HepG2 (cell line): ENCODE measurements around the gene ZNF385B. TPM values are rescaled to one million over a fixed set of nuclear protein-coding genes. Genes with fewer than 3 reads are reported as not detected.

Experiments
- ATAC-seq: fragments of 200-7000 bp; cut with Tn5 transposase; 3 replicates; pipeline ENCODE4 v1.9.1; 2020; ENCODE audit warnings: mild to moderate bottlenecking, moderate library complexity
- BruUV-seq: library from RNA; stranded (reverse); fragments of 400-500 nt; replicated peaks from 2 replicates; lab custom pipeline; 2021; lab: Mats Ljungman, UMichigan
- CTCF ChIA-PET: fragments of 300-600 bp; formaldehyde crosslinking; extraction: SDS; loops from one replicate; lab custom pipeline; 2021; ENCODE audit warnings: low total read pairs, inconsistent platforms, low intra/inter-chr PET ratio; lab: Yijun Ruan, JAX
- POLR2A ChIA-PET: fragments of 350-600 bp; sonication (Branson Sonifier 250); formaldehyde crosslinking; loops from one replicate; lab custom pipeline; 2020; ENCODE audit warnings: antibody characterized with exemption, inconsistent platforms; lab: Yijun Ruan, JAX
- DNase-seq: peaks from one replicate; pipeline ENCODE4 v3.0.0-alpha.2; 2015; ENCODE audit warnings: low spot score
- FAIRE-seq: peaks from 3 replicates; lab custom pipeline; 2011; peaks lifted over from hg19 to GRCh38; lab: Jason Lieb, UNC
- H2AFZ ChIP-seq: one replicate; pipeline ENCODE4 v1.6.1; 2011; ENCODE audit warnings: low read length, inconsistent platforms
- H3K27ac ChIP-seq: fragments of 300-600 bp; 3 replicates; pipeline ENCODE4 v1.8.0; 2011; ENCODE audit warnings: mixed run types, mild to moderate bottlenecking, mixed read lengths, low read length, inconsistent platforms; ENCODE audit not compliant: insufficient read depth; ENCODE audit errors: extremely low read length
- H3K27me3 ChIP-seq, 2 experiments: fragments of 200-600 bp in 1 of 2; 2 replicates in 1 of 2; 3 replicates in 1 of 2; pipeline versions ENCODE4 v1.6.0 to v1.8.0; 2011; ENCODE audit warnings: low read length in 2 of 2, mild to moderate bottlenecking in 2 of 2, moderate library complexity in 2 of 2, inconsistent platforms in 1 of 2; ENCODE audit not compliant: insufficient read depth in 2 of 2, control insufficient read depth in 1 of 2
- H3K36me3 ChIP-seq, 2 experiments: fragments of 200-600 bp in 1 of 2; replicated peaks in 1 of 2; 2 replicates in 1 of 2; 3 replicates in 1 of 2; pipeline versions ENCODE4 v1.5.1 to v1.8.0; 2011; ENCODE audit warnings: low read length in 2 of 2, inconsistent platforms in 1 of 2; ENCODE audit not compliant: insufficient read depth in 2 of 2, control insufficient read depth in 1 of 2
- H3K4me1 ChIP-seq: 2 replicates; pipeline ENCODE4 v1.5.1; 2012; ENCODE audit warnings: low read length, inconsistent platforms; ENCODE audit not compliant: insufficient read depth
- H3K4me2 ChIP-seq: 2 replicates; pipeline ENCODE4 v1.6.0; 2011; ENCODE audit warnings: low read depth, low read length, inconsistent platforms
- H3K4me3 ChIP-seq, 3 experiments: fragments of 200-600 bp in 1 of 3; sonication (generic), shearing (Covaris generic) in 1 of 3; replicated peaks in 1 of 3; 2 replicates each; pipeline ENCODE4 v1.5.1; 2011 to 2016; ENCODE audit warnings: low read length in 3 of 3, inconsistent platforms in 2 of 3, low read depth in 2 of 3, mild to moderate bottlenecking in 2 of 3, control low read depth in 1 of 3, mixed read lengths in 1 of 3; ENCODE audit not compliant: insufficient read depth in 1 of 3
- H3K79me2 ChIP-seq: one replicate; pipeline ENCODE4 v1.6.1; 2011; ENCODE audit warnings: low read length, inconsistent platforms; ENCODE audit not compliant: insufficient read depth
- H3K9ac ChIP-seq: 2 replicates; pipeline ENCODE4 v1.6.0; 2011; ENCODE audit warnings: mild to moderate bottlenecking, low read depth, low read length, inconsistent platforms; ENCODE audit not compliant: insufficient read depth
- H3K9me3 ChIP-seq: 2 replicates; pipeline ENCODE4 v1.5.1; 2012; ENCODE audit warnings: mild to moderate bottlenecking, low read length
- H4K20me1 ChIP-seq: 2 replicates; pipeline ENCODE4 v1.6.0; 2011; ENCODE audit warnings: inconsistent platforms, mild to moderate bottlenecking, low read length, moderate library complexity; ENCODE audit not compliant: insufficient read depth
- CEBPG ChIP-seq: IDR thresholded peaks from 2 replicates; pipeline ENCODE4 v1.6.1; 2016
- SKI ChIP-seq: fragments of 450-650 bp; IDR thresholded peaks from one replicate; pipeline ENCODE4 v1.6.1; 2018; ENCODE audit warnings: mild to moderate bottlenecking; ENCODE audit not compliant: partially characterized antibody
- SMARCE1 ChIP-seq: fragments of 450-650 bp; IDR thresholded peaks from 2 replicates; pipeline ENCODE4 v1.6.1; 2017; ENCODE audit warnings: borderline replicate concordance
- ZGPAT ChIP-seq: IDR thresholded peaks from 2 replicates; pipeline ENCODE4 v1.6.1; 2016; ENCODE audit warnings: mild to moderate bottlenecking
- ZNF484 ChIP-seq: sonication (generic); formaldehyde crosslinking; IDR thresholded peaks from 2 replicates; pipeline ENCODE4 v1.5.1; 2020; ENCODE audit warnings: mild to moderate bottlenecking, low read depth, missing genetic modification reagents, borderline replicate concordance
- ZNF83 ChIP-seq: sonication (generic); formaldehyde crosslinking; IDR thresholded peaks from 2 replicates; pipeline ENCODE4 v1.4.0; 2020; ENCODE audit warnings: missing genetic modification reagents, mild to moderate bottlenecking, borderline replicate concordance
- WGBS: methylation state at CpG from one replicate; pipeline ENCODE4 v1.1.6; 2017; ENCODE audit warnings: low lambda C conversion rate; 5-methylcytosine and 5-hydroxymethylcytosine counted together
- in situ Hi-C: cut with HindIII; loops from 2 replicates; pipeline ENCODE4 v1.10.0; 2017; ENCODE audit warnings: low pct_unique_long_range_greater_than_20kb; ENCODE audit not compliant: extremely low pct_ligation_motif_present
- intact Hi-C: fragments of 100-400 bp; cut with micrococcal nuclease; formaldehyde crosslinking; loops from one replicate; pipeline ENCODE4 v1.10.0; 2022; ENCODE audit not compliant: unreplicated experiment
- polyA plus RNA-seq, 8 experiments: library from polyadenylated mRNA; depleted of rRNA in 3 of 8; stranded (reverse) in 7 of 8; unstranded in 1 of 8; fragments of >200 nt; fragmentation: Illumina TruSeq in 4 of 8; extraction: Trizol in 4 of 8; gene quantifications; 2 replicates each; pipeline versions ENCODE4 v1.2.1 to v1.2.3, GENCODE V29; 2011 to 2016; ENCODE audit warnings: low read depth in 4 of 8, missing spikeins in 1 of 8, mixed read lengths in 1 of 8; ENCODE audit not compliant: insufficient read depth in 1 of 8
- total RNA-seq, 5 experiments: library from RNA; depleted of rRNA; stranded (reverse); fragments of >200 nt; fragmentation: Illumina TruSeq; extraction: Trizol; gene quantifications; 2 replicates each; pipeline ENCODE4 v1.2.3, GENCODE V29; 2016; ENCODE audit warnings: low read depth in 1 of 5
- TF ChIP-seq, protein P1 (sequence below), 2 experiments: fragments of 450-650 bp in 1 of 2; sonication (generic) in 1 of 2; formaldehyde crosslinking in 1 of 2; IDR thresholded peaks; 2 replicates each; pipeline versions ENCODE4 v1.6.1 to v1.8.0; 2016 to 2022; ENCODE audit warnings: antibody characterized with exemption in 1 of 2, mild to moderate bottlenecking in 1 of 2, missing genetic modification reagents in 1 of 2

ZNF385B gene
- total and polyA plus RNA-seq, 2 of the 13 experiments (the other 11 are each of a cell fraction or from before 2014, with no cell fraction given), result 3.3 to 6.7 TPM

DNA sequence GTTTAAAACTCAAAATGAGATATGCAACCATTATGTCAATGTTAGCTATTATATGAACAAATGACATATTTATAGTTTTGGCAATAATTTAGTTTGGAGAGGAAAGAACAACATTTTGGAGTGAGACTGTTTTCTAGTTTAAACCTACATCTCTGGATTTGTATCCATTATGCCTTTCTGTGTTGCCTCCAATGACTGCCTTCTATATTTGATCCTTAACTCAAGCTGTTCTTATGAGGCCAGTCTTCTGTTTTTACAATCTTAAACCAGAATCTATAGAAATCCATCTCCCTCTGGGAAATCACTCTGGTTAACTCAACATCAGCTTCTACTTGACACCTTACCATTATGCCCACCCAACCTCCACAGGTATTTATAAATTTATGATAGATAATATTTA is 67.5 kb downstream of the ZNF385B start (continued):
- TF ChIP-seq, protein P1, sequence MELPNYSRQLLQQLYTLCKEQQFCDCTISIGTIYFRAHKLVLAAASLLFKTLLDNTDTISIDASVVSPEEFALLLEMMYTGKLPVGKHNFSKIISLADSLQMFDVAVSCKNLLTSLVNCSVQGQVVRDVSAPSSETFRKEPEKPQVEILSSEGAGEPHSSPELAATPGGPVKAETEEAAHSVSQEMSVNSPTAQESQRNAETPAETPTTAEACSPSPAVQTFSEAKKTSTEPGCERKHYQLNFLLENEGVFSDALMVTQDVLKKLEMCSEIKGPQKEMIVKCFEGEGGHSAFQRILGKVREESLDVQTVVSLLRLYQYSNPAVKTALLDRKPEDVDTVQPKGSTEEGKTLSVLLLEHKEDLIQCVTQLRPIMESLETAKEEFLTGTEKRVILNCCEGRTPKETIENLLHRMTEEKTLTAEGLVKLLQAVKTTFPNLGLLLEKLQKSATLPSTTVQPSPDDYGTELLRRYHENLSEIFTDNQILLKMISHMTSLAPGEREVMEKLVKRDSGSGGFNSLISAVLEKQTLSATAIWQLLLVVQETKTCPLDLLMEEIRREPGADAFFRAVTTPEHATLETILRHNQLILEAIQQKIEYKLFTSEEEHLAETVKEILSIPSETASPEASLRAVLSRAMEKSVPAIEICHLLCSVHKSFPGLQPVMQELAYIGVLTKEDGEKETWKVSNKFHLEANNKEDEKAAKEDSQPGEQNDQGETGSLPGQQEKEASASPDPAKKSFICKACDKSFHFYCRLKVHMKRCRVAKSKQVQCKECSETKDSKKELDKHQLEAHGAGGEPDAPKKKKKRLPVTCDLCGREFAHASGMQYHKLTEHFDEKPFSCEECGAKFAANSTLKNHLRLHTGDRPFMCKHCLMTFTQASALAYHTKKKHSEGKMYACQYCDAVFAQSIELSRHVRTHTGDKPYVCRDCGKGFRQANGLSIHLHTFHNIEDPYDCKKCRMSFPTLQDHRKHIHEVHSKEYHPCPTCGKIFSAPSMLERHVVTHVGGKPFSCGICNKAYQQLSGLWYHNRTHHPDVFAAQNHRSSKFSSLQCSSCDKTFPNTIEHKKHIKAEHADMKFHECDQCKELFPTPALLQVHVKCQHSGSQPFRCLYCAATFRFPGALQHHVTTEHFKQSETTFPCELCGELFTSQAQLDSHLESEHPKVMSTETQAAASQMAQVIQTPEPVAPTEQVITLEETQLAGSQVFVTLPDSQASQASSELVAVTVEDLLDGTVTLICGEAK (IDR thresholded peaks at IDR 0.05), result no peak
- TF ChIP-seq, protein P1 (CRISPR knock-in tag; IDR thresholded peaks at IDR 0.05), result no peak

DNA sequence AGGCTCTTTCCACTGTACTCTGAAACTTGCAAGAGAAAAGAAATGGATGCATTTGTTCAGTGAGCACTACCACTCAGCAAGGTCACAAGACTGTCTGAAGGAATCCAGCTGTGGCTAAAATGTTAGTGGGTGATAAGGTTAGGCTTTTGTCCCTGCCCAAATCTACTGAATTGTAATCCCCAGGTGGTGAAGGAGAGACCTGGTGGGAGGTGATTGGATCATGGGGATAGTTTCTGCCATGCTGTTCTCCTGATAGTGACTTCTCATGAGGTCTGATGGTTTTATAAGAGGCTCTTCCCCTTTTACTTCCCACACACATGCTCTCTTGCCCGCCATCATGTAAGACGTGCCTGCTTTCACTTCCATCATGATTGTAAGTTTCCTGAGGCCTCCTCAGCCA is 68.2 kb downstream of the ZNF385B start:
- Histone ChIP-seq H2AFZ (no peak overlapping the region), H3K27ac (no peak overlapping the region), H3K4me2 (no peak overlapping the region), H4K20me1 (no peaks in the 10 kb centered on the region), H3K79me2 (no peaks in the 10 kb centered on the region), H3K27me3 (no peaks in the 10 kb centered on the region), H3K4me1 (no peaks in the 10 kb centered on the region), H3K9me3 (no peaks in the 10 kb centered on the region), H3K4me3 (no peak overlapping the region), H3K36me3 (no peaks in the 10 kb centered on the region), H3K9ac (no peak overlapping the region)
- in situ Hi-C loops, result no loop called here
- ATAC-seq, result no peak
- ChIA-PET POLR2A (no interaction called here), CTCF (no interaction called here)
- TF ChIP-seq SKI, result no peak
- TF ChIP-seq ZNF83, result no peak
- no peak for TF ChIP-seq ZGPAT (CRISPR knock-in tag)
- TF ChIP-seq ZNF484, result no peak
- no peak for TF ChIP-seq SMARCE1
- TF ChIP-seq CEBPG (CRISPR knock-in tag), result no peak
- no peak for FAIRE-seq
- no TSS peak for BruUV-seq
- intact Hi-C loops, result no loop called here
- 6% methylated on average over 2 of the region's 2 CpGs for WGBS
- DNase-seq, result no peak
